SK-N-SH (cell line): Measurements from ENCODE around the gene P2RY13. TPM values are rescaled to one million over a fixed set of nuclear protein-coding genes. Genes with fewer than 3 reads are reported as not detected.

ENCODE experiments used
- CTCF ChIA-PET: fragments of 300-600, 350-600 bp; formaldehyde crosslinking; extraction: SDS; loops from one replicate; lab custom pipeline; 2021; lab: Yijun Ruan, JAX
- POLR2A ChIA-PET: fragments of 350-600 bp; sonication (Branson Sonifier 250); formaldehyde crosslinking; extraction: SDS; loops from one replicate; lab custom pipeline; 2020; ENCODE audit warnings: antibody characterized with exemption, inconsistent platforms; lab: Yijun Ruan, JAX
- DNase-seq: peaks from one replicate; pipeline ENCODE4 v3.0.0; 2012
- H2AFZ ChIP-seq: fragments of 200-600 bp; sonication (generic); 2 replicates; pipeline ENCODE4 v1.8.1; 2016; ENCODE audit warnings: antibody characterized with exemption, mild to moderate bottlenecking, low read depth
- H3F3A ChIP-seq: fragments of 200-600 bp; sonication (generic); replicated peaks from 2 replicates; pipeline ENCODE3; 2016; ENCODE audit warnings: antibody characterized with exemption, mild to moderate bottlenecking; ENCODE audit not compliant: insufficient read depth
- H3K27ac ChIP-seq, 2 experiments: fragments of 200-500 bp in 1 of 2; fragments of 200-600 bp in 1 of 2; sonication (Bioruptor generic) in 1 of 2; sonication (generic), shearing (Covaris generic) in 1 of 2; 2 replicates each; pipeline versions ENCODE4 v1.5.1 to v1.6.1; 2014 to 2016; ENCODE audit warnings: low read depth in 2 of 2, inconsistent platforms in 1 of 2, low read length in 1 of 2, mild to moderate bottlenecking in 1 of 2, mixed read lengths in 1 of 2
- H3K27me3 ChIP-seq: fragments of 200-600 bp; sonication (generic), shearing (Covaris generic); 2 replicates; pipeline ENCODE4 v1.6.1; 2016; ENCODE audit warnings: mixed run types; ENCODE audit not compliant: insufficient read depth
- H3K36me3 ChIP-seq, 2 experiments: fragments of 200-500 bp in 1 of 2; fragments of 200-600 bp in 1 of 2; sonication (Bioruptor generic) in 1 of 2; sonication (generic) in 1 of 2; replicated peaks in 1 of 2; 2 replicates each; pipeline versions ENCODE3 to v1.5.1; 2014 to 2016; ENCODE audit warnings: low read length in 1 of 2, mild to moderate bottlenecking in 1 of 2; ENCODE audit not compliant: insufficient read depth in 2 of 2, control insufficient read depth in 1 of 2
- H3K4me1 ChIP-seq, 2 experiments: fragments of 200-500 bp in 1 of 2; fragments of 200-600 bp in 1 of 2; sonication (Bioruptor generic) in 1 of 2; sonication (generic), shearing (Covaris generic) in 1 of 2; 2 replicates each; pipeline versions ENCODE4 v1.5.1 to v1.6.1; 2014 to 2016; ENCODE audit warnings: low read depth in 1 of 2, low read length in 1 of 2, mixed run types in 1 of 2; ENCODE audit not compliant: insufficient read depth in 2 of 2, control insufficient read depth in 1 of 2
- H3K4me2 ChIP-seq: fragments of 200-600 bp; sonication (generic), shearing (Covaris generic); 2 replicates; pipeline ENCODE4 v1.6.1; 2017; ENCODE audit warnings: mixed run types
- H3K4me3 ChIP-seq, 2 experiments: fragments of 200-500 bp in 1 of 2; fragments of 200-600 bp in 1 of 2; sonication (Bioruptor generic) in 1 of 2; sonication (generic), shearing (Covaris generic) in 1 of 2; 2 replicates each; pipeline versions ENCODE4 v1.5.1 to v1.8.1; 2014 to 2016; ENCODE audit warnings: low read depth in 2 of 2, inconsistent platforms in 1 of 2, low read length in 1 of 2, mild to moderate bottlenecking in 1 of 2, mixed read lengths in 1 of 2, moderate library complexity in 1 of 2
- H3K79me2 ChIP-seq: fragments of 200-600 bp; sonication (generic); 2 replicates; pipeline ENCODE4 v1.8.1; 2017; ENCODE audit warnings: mild to moderate bottlenecking; ENCODE audit not compliant: insufficient read depth
- H3K9ac ChIP-seq: fragments of 200-600 bp; sonication (generic); 2 replicates; pipeline ENCODE4 v1.6.1; 2017; ENCODE audit warnings: mixed run types
- H3K9me2 ChIP-seq: fragments of 200-600 bp; sonication (generic); 2 replicates; pipeline ENCODE4 v1.6.1; 2017; ENCODE audit warnings: mixed run types
- H3K9me3 ChIP-seq: fragments of 200-600 bp; sonication (generic); 2 replicates; pipeline ENCODE4 v1.6.1; 2017; ENCODE audit warnings: mixed run types, mild to moderate bottlenecking, moderate library complexity
- H4K20me1 ChIP-seq: fragments of 200-600 bp; sonication (generic); 2 replicates; pipeline ENCODE4 v1.6.1; 2017; ENCODE audit warnings: mild to moderate bottlenecking, mixed run types; ENCODE audit not compliant: insufficient read depth
- CHD2 ChIP-seq: fragments of 150-350 bp; IDR thresholded peaks from 2 replicates; pipeline ENCODE4 v1.6.1; 2018; ENCODE audit warnings: low read length; ENCODE audit not compliant: partially characterized antibody
- FOSL2 ChIP-seq: IDR thresholded peaks from 2 replicates; pipeline ENCODE4 v1.4.0; 2012; ENCODE audit warnings: low read depth, mild to moderate bottlenecking, moderate library complexity, borderline replicate concordance
- GABPA ChIP-seq: IDR thresholded peaks from 2 replicates; pipeline ENCODE4 v1.4.0; 2012; ENCODE audit warnings: low read depth, mild to moderate bottlenecking
- GATA2 ChIP-seq: sonication (generic); formaldehyde crosslinking; IDR thresholded peaks from 2 replicates; pipeline ENCODE4 v1.5.0; 2020; ENCODE audit warnings: mild to moderate bottlenecking, missing genetic modification reagents
- MEF2A ChIP-seq: IDR thresholded peaks from 2 replicates; pipeline ENCODE4 v1.4.0; 2012; ENCODE audit warnings: low read depth, borderline replicate concordance
- PBX3 ChIP-seq: IDR thresholded peaks from 2 replicates; pipeline ENCODE4; 2012
- POLR2AphosphoS5 ChIP-seq: IDR thresholded peaks from 2 replicates; pipeline ENCODE4 v1.6.1; 2012; ENCODE audit warnings: low read depth, low read length
- RAD21 ChIP-seq: IDR thresholded peaks from 2 replicates; pipeline ENCODE4 v1.6.1; 2012; ENCODE audit warnings: mild to moderate bottlenecking, low read length
- RCOR1 ChIP-seq: fragments of 150-350 bp; IDR thresholded peaks from 2 replicates; pipeline ENCODE4 v1.6.1; 2017; ENCODE audit warnings: antibody characterized with exemption, low read length
- REST ChIP-seq: IDR thresholded peaks from 2 replicates; pipeline ENCODE4 v1.6.1; 2012; ENCODE audit warnings: mild to moderate bottlenecking, low read depth, low read length, moderate library complexity
- SIN3A ChIP-seq: IDR thresholded peaks from 2 replicates; pipeline ENCODE4 v1.6.1; 2012; ENCODE audit warnings: low read depth, mild to moderate bottlenecking, low read length, moderate library complexity, borderline replicate concordance
- SMC3 ChIP-seq: IDR thresholded peaks from 2 replicates; pipeline ENCODE4 v1.6.1; 2012; ENCODE audit warnings: low read depth, low read length, improper control_type of control experiment
- TCF12 ChIP-seq: IDR thresholded peaks from 2 replicates; pipeline ENCODE4 v1.4.0; 2012
- WGBS: methylation state at CpG from one replicate; pipeline ENCODE4 v1.1.6; 2017; ENCODE audit warnings: low lambda C conversion rate; 5-methylcytosine and 5-hydroxymethylcytosine counted together
- polyA plus RNA-seq, 3 experiments: library from polyadenylated mRNA; depleted of rRNA; stranded (reverse); fragments of >200 nt; gene quantifications; 2 replicates each; pipeline ENCODE4 v1.2.3, GENCODE V29; 2012
- TF ChIP-seq, protein P1 (sequence below): IDR thresholded peaks from 2 replicates; pipeline ENCODE4 v1.4.0; 2012; ENCODE audit warnings: low read depth
- TF ChIP-seq, protein P2 (sequence below): fragments of 200-600 bp; sonication (generic); IDR thresholded peaks from 2 replicates; pipeline ENCODE4 v1.6.1; 2017; ENCODE audit warnings: antibody characterized with exemption, mild to moderate bottlenecking, moderate library complexity
- TF ChIP-seq, protein P3 (sequence below): fragments of 150-350 bp; IDR thresholded peaks from 2 replicates; pipeline ENCODE4 v1.6.1; 2017; ENCODE audit warnings: antibody characterized with exemption, low read length, low read depth, borderline replicate concordance

The P2RY13 gene
- polyA plus RNA-seq, 1 of the 3 experiments (the other 2 are of a cell fraction): not detected

- H3K4me1 ChIP-seq: no peaks in the 10 kb centered on the region
- peaks cover 6% of the 10 kb centered on the region; the same call in 1 of the 2 replicates for H3K27me3 ChIP-seq
- H2AFZ ChIP-seq: no peak overlapping the region; the same call in 1 of the 2 replicates
- no peaks in the 10 kb centered on the region for H3K9me2 ChIP-seq
- no peaks in the 10 kb centered on the region for H3F3A ChIP-seq
- WGBS: 2% methylated on average over 3 of the region's 3 CpGs
- TF ChIP-seq GABPA: no peak
- TF ChIP-seq REST: no peak
- TF ChIP-seq PBX3: no peak
- peak; percentile 9; the same call in 1 of the 2 replicates for TF ChIP-seq SMC3
- TF ChIP-seq CHD2: no peak
- TF ChIP-seq, protein P1, sequence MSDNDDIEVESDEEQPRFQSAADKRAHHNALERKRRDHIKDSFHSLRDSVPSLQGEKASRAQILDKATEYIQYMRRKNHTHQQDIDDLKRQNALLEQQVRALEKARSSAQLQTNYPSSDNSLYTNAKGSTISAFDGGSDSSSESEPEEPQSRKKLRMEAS: no peak
- no peak for TF ChIP-seq RCOR1
- peak; percentile 25 for TF ChIP-seq RAD21
- no peak for TF ChIP-seq SIN3A
- no peak for TF ChIP-seq MEF2A
- TF ChIP-seq GATA2 (CRISPR knock-in tag): no peak
- TF ChIP-seq, protein P2, sequence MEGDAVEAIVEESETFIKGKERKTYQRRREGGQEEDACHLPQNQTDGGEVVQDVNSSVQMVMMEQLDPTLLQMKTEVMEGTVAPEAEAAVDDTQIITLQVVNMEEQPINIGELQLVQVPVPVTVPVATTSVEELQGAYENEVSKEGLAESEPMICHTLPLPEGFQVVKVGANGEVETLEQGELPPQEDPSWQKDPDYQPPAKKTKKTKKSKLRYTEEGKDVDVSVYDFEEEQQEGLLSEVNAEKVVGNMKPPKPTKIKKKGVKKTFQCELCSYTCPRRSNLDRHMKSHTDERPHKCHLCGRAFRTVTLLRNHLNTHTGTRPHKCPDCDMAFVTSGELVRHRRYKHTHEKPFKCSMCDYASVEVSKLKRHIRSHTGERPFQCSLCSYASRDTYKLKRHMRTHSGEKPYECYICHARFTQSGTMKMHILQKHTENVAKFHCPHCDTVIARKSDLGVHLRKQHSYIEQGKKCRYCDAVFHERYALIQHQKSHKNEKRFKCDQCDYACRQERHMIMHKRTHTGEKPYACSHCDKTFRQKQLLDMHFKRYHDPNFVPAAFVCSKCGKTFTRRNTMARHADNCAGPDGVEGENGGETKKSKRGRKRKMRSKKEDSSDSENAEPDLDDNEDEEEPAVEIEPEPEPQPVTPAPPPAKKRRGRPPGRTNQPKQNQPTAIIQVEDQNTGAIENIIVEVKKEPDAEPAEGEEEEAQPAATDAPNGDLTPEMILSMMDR: peak; percentile 86
- TF ChIP-seq, protein P3, sequence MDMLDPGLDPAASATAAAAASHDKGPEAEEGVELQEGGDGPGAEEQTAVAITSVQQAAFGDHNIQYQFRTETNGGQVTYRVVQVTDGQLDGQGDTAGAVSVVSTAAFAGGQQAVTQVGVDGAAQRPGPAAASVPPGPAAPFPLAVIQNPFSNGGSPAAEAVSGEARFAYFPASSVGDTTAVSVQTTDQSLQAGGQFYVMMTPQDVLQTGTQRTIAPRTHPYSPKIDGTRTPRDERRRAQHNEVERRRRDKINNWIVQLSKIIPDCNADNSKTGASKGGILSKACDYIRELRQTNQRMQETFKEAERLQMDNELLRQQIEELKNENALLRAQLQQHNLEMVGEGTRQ: no peak
- TF ChIP-seq POLR2AphosphoS5: no peak
- no peak for TF ChIP-seq FOSL2
- no peak for TF ChIP-seq TCF12
- no peak overlapping the region for H3K9ac ChIP-seq
- H3K4me2 ChIP-seq: no peak overlapping the region
- no peaks in the 10 kb centered on the region for H3K79me2 ChIP-seq
- H3K36me3 ChIP-seq: no peaks in the 10 kb centered on the region
- POLR2A ChIA-PET: interaction anchor here (0.6 kb wide), 1 partner anchor 121 kb away, joined by 5 read pairs; no protein-coding TSS in a partner anchor
- CTCF ChIA-PET: interaction anchor here (0.6 to 3.6 kb wide), 18 partner anchors 9 to 916 kb away, joined by 3 to 16 read pairs (median 3); no protein-coding TSS in a partner anchor
- H4K20me1 ChIP-seq: no peaks in the 10 kb centered on the region
- peak overlapping the region in 1 of 2 experiments; percentile 21; a peak in 1 of 4 replicates for H3K4me3 ChIP-seq
- no peak overlapping the region for H3K27ac ChIP-seq
- no peaks in the 10 kb centered on the region for H3K9me3 ChIP-seq
- peak; percentile 7 for DNase-seq
Observed at GRCh38 chr3:151327571-151328198, 1.7 kb downstream of the P2RY13 start.
